H1 (cell line): ENCODE measurements around the gene DDX23. TPM values are rescaled to one million over a fixed set of nuclear protein-coding genes. Genes with fewer than 3 reads are reported as not detected.

Experiments used
- ATF3 ChIP-seq: IDR thresholded peaks from 2 replicates; pipeline ENCODE4 v1.6.1; 2011; ENCODE audit warnings: low read depth, mild to moderate bottlenecking, low read length; ENCODE audit not compliant: insufficient read depth
- BACH1 ChIP-seq: IDR thresholded peaks from 2 replicates; pipeline ENCODE4 v1.6.1; 2012; ENCODE audit warnings: low read length, improper control_type of control experiment
- CBX5 ChIP-seq: fragments of 300-800, 300-1000 bp; sonication (generic); IDR thresholded peaks from 2 replicates; pipeline ENCODE4 v1.7.1; 2016; ENCODE audit warnings: antibody characterized with exemption, low read length, low read depth
- CHD1 ChIP-seq: IDR thresholded peaks from 2 replicates; pipeline ENCODE4 v1.6.1; 2012; ENCODE audit warnings: low read depth, low read length, improper control_type of control experiment
- CHD2 ChIP-seq: IDR thresholded peaks from 2 replicates; pipeline ENCODE4 v1.6.1; 2012; ENCODE audit warnings: low read length, improper control_type of control experiment
- CTBP2 ChIP-seq: IDR thresholded peaks from 2 replicates; pipeline ENCODE4 v1.7.0; 2011; ENCODE audit warnings: borderline replicate concordance, mild to moderate bottlenecking, moderate library complexity, mixed read lengths, low read length; ENCODE audit not compliant: insufficient read depth, insufficient read length
- EGR1 ChIP-seq: IDR thresholded peaks from 2 replicates; pipeline ENCODE4 v1.6.1; 2011; ENCODE audit warnings: low read depth, low read length, borderline replicate concordance
- FOSL1 ChIP-seq: IDR thresholded peaks from 2 replicates; pipeline ENCODE4 v1.6.1; 2011; ENCODE audit warnings: mild to moderate bottlenecking, low read depth, low read length, moderate library complexity; ENCODE audit not compliant: insufficient read depth
- GTF2F1 ChIP-seq: IDR thresholded peaks from 2 replicates; pipeline ENCODE4 v1.6.1; 2012; ENCODE audit warnings: low read depth, low read length, improper control_type of control experiment, borderline replicate concordance
- JUN ChIP-seq: IDR thresholded peaks from 2 replicates; pipeline ENCODE4 v1.6.1; 2011; ENCODE audit warnings: low read depth, mild to moderate bottlenecking, improper control_type of control experiment, low read length
- JUND ChIP-seq: IDR thresholded peaks from 2 replicates; pipeline ENCODE4 v1.6.1; 2011; ENCODE audit warnings: mild to moderate bottlenecking, improper control_type of control experiment, low read length
- KDM4A ChIP-seq: IDR thresholded peaks from one replicate; pipeline ENCODE4 v1.7.1; 2012; ENCODE audit warnings: low read depth, mild to moderate bottlenecking, moderate library complexity, low read length, inconsistent platforms; ENCODE audit not compliant: severe bottlenecking
- KDM5A ChIP-seq: fragments of 200-600 bp; IDR thresholded peaks from 2 replicates; pipeline ENCODE4 v1.7.1; 2012; ENCODE audit warnings: mild to moderate bottlenecking, low read length, inconsistent platforms, mixed read lengths
- NANOG ChIP-seq: IDR thresholded peaks from 2 replicates; pipeline ENCODE4 v1.6.1; 2011; ENCODE audit warnings: low read length, low read depth, mild to moderate bottlenecking, inconsistent platforms; ENCODE audit not compliant: insufficient read depth, poor library complexity, severe bottlenecking
- NRF1 ChIP-seq: IDR thresholded peaks from 2 replicates; pipeline ENCODE4 v1.6.1; 2011; ENCODE audit warnings: mild to moderate bottlenecking, low read depth, low read length, improper control_type of control experiment
- PHF8 ChIP-seq: fragments of 200-600 bp; sonication (generic); conservative IDR thresholded peaks from 2 replicates; pipeline ENCODE4 v1.7.1; 2012; ENCODE audit warnings: low read depth, mild to moderate bottlenecking, inconsistent platforms, low read length, moderate library complexity
- POLR2A ChIP-seq, 2 experiments: IDR thresholded peaks; 1 replicate in 1 of 2; 2 replicates in 1 of 2; pipeline ENCODE4 v1.6.1; 2011; ENCODE audit warnings: low read depth in 2 of 2, low read length in 2 of 2, mild to moderate bottlenecking in 2 of 2; ENCODE audit errors: control extremely low read depth in 1 of 2
- RBBP5 ChIP-seq: IDR thresholded peaks from 2 replicates; pipeline ENCODE4 v1.7.1; 2012; ENCODE audit warnings: low read depth, mild to moderate bottlenecking, inconsistent platforms, low read length, moderate library complexity, borderline replicate concordance
- SIN3A ChIP-seq, 2 experiments: IDR thresholded peaks in 1 of 2; conservative IDR thresholded peaks in 1 of 2; 2 replicates each; pipeline ENCODE4 v1.6.1; 2011 to 2012; ENCODE audit warnings: low read length in 2 of 2, improper control_type of control experiment in 1 of 2, low read depth in 1 of 2, mild to moderate bottlenecking in 1 of 2
- SIX5 ChIP-seq: IDR thresholded peaks from 2 replicates; pipeline ENCODE4 v1.6.1; 2011; ENCODE audit warnings: mild to moderate bottlenecking, low read depth, low read length
- SP1 ChIP-seq: IDR thresholded peaks from 2 replicates; pipeline ENCODE4 v1.6.1; 2011; ENCODE audit warnings: low read depth, low read length
- TAF1 ChIP-seq: IDR thresholded peaks from 2 replicates; pipeline ENCODE4 v1.6.1; 2011; ENCODE audit warnings: mild to moderate bottlenecking, low read depth, low read length
- TEAD4 ChIP-seq: IDR thresholded peaks from 2 replicates; pipeline ENCODE4 v1.6.1; 2012; ENCODE audit warnings: low read depth, low read length, inconsistent platforms, mixed read lengths
- USF2 ChIP-seq: IDR thresholded peaks from 2 replicates; pipeline ENCODE4 v1.6.1; 2011; ENCODE audit warnings: low read length, improper control_type of control experiment
- polyA plus RNA-seq, 7 experiments: library from polyadenylated mRNA; depleted of rRNA in 3 of 7; stranded (reverse) in 5 of 7; unstranded in 2 of 7; fragments of >200 nt in 5 of 7; fragments of 200-250 nt in 2 of 7; gene quantifications; 1 replicate in 5 of 7; 2 replicates in 1 of 7; 4 replicates in 1 of 7; pipeline versions ENCODE4 v1.2.1 to v1.2.3, GENCODE V29; 2011 to 2013; ENCODE audit warnings: missing spikeins in 2 of 7, mixed read lengths in 2 of 7
- total RNA-seq: library from RNA; stranded (reverse); fragmentation: NEBNext Ultra II Directional; extraction: Animal tissue kit (Norgen Biotek cat#: 25700); gene quantifications from 2 replicates; pipeline ENCODE4 v1.2.1, GENCODE V29; 2021

Gene DDX23
- total and polyA plus RNA-seq, 2 of the 8 experiments (the other 6 are each of a cell fraction or from before 2014, with no cell fraction given) = 43.5 to 107 TPM

GRCh38 chr12:48865281-48866051 lies 13.5 kb upstream of the DDX23 start, which contains the start of gene RND1 (continued):
- TF ChIP-seq TAF1 (peak; percentile 99), BACH1 (no peak), CBX5 (no peak), GTF2F1 (peak; percentile 85), PHF8 (peak; percentile 95), KDM4A (no peak), RBBP5 (no peak), JUN (no peak), TEAD4 (0 out of 2 replicates have a peak, but pooled peaks have one; percentile 14), ATF3 (no peak), POLR2A (IDR thresholded peaks at IDR 0.05; ENCODE audit: control extremely low read depth in 1 of 2, low read depth in 2 of 2, low read length in 2 of 2) (peak; percentile 100), USF2 (no peak), CHD1 (no peak), NANOG (no peak), SIX5 (no peak), FOSL1 (no peak), NRF1 (no peak), JUND (no peak), SIN3A (conservative IDR thresholded peaks at IDR 0.05 in 1 of 2, IDR thresholded peaks at IDR 0.05 in 1 of 2; ENCODE audit: low read depth in 1 of 2, low read length in 2 of 2) (peak; percentile 62 to 73; a peak in 2 of 4 replicates), CTBP2 (no peak), KDM5A (no peak), CHD2 (peak; percentile 81), SP1 (peak; percentile 97), EGR1 (no peak)
